ENCODE measurements around the gene BRPF3.
"Not testable (repeated sequence)": the region's sequence is repeated elsewhere in the genome, so short reads cannot be mapped to it uniquely, and the experiment has no call there.

BRPF3 gene

GRCh38 chr6:36200154-36200891, 3.8 kb downstream of the BRPF3 start:
- in situ Hi-C loops (cut with MboI; ENCODE audit: low sequenced_read_pairs), result no loop called here

- in situ Hi-C loops (cut with MboI; ENCODE audit: low sequenced_read_pairs), result no loop called here
Observed at GRCh38 chr6:36200998-36201596, 4.6 kb downstream of the BRPF3 start.

- in situ Hi-C loops (cut with MboI; ENCODE audit: low sequenced_read_pairs), result no loop called here
Observed at GRCh38 chr6:36201612-36202011, 5.1 kb downstream of the BRPF3 start.

GRCh38 chr6:36202101-36202500, 5.6 kb downstream of the BRPF3 start:
- in situ Hi-C loops (cut with MboI; ENCODE audit: low sequenced_read_pairs), result no loop called here

- in situ Hi-C loops (cut with MboI; ENCODE audit: low sequenced_read_pairs), result no loop called here
Observed at GRCh38 chr6:36204068-36204753, 7.7 kb downstream of the BRPF3 start.

- in situ Hi-C loops (cut with MboI; ENCODE audit: low sequenced_read_pairs), result no loop called here
Observed at GRCh38 chr6:36207155-36207554, 10.6 kb downstream of the BRPF3 start.

GRCh38 chr6:36209606-36210005, 13.1 kb downstream of the BRPF3 start:
- in situ Hi-C loops (cut with MboI; ENCODE audit: low sequenced_read_pairs), result no loop called here

- in situ Hi-C loops (cut with MboI; ENCODE audit: low sequenced_read_pairs), result no loop called here
Observed at GRCh38 chr6:36210182-36210581, 13.6 kb downstream of the BRPF3 start.

GRCh38 chr6:36210886-36211595, 14.5 kb downstream of the BRPF3 start:
- in situ Hi-C loops (cut with MboI; ENCODE audit: low sequenced_read_pairs), result no loop called here

GRCh38 chr6:36216559-36216958, 20.0 kb downstream of the BRPF3 start:
- in situ Hi-C loops (cut with MboI; ENCODE audit: low sequenced_read_pairs), result no loop called here

GRCh38 chr6:36217188-36217587, 20.6 kb downstream of the BRPF3 start:
- in situ Hi-C loops (cut with MboI; ENCODE audit: low sequenced_read_pairs), result no loop called here

GRCh38 chr6:36217946-36218345, 21.4 kb downstream of the BRPF3 start:
- in situ Hi-C loops (cut with MboI; ENCODE audit: low sequenced_read_pairs), result no loop called here

GRCh38 chr6:36218516-36218915, 22.0 kb downstream of the BRPF3 start:
- in situ Hi-C loops (cut with MboI; ENCODE audit: low sequenced_read_pairs), result not testable (repeated sequence)

GRCh38 chr6:36219081-36219480, 22.5 kb downstream of the BRPF3 start:
- in situ Hi-C loops (cut with MboI; ENCODE audit: low sequenced_read_pairs), result no loop called here

GRCh38 chr6:36220226-36220625, 23.7 kb downstream of the BRPF3 start:
- in situ Hi-C loops (cut with MboI; ENCODE audit: low sequenced_read_pairs), result no loop called here

- in situ Hi-C loops (cut with MboI; ENCODE audit: low sequenced_read_pairs), result no loop called here
Observed at GRCh38 chr6:36221674-36222073, 25.1 kb downstream of the BRPF3 start.

GRCh38 chr6:36222924-36223323, 26.4 kb downstream of the BRPF3 start:
- in situ Hi-C loops (cut with MboI; ENCODE audit: low sequenced_read_pairs), result no loop called here

GRCh38 chr6:36223706-36224105, 27.2 kb downstream of the BRPF3 start:
- in situ Hi-C loops (cut with MboI; ENCODE audit: low sequenced_read_pairs), result no loop called here

GRCh38 chr6:36224918-36225461, 28.4 kb downstream of the BRPF3 start:
- in situ Hi-C loops (cut with MboI; ENCODE audit: low sequenced_read_pairs), result no loop called here

- in situ Hi-C loops (cut with MboI; ENCODE audit: low sequenced_read_pairs), result no loop called here
Observed at GRCh38 chr6:36226438-36227047, 30.0 kb downstream of the BRPF3 start.
